Activated T-cell treated with anti-CD3 and anti-CD28 coated beads, Interleukin-2, amount 50 U/mL, for 72 hours (primary cell): ENCODE data around the gene VTCN1. TPM values are rescaled to one million over a fixed set of nuclear protein-coding genes. Genes with fewer than 3 reads are reported as not detected.
"Not testable (repeated sequence)": the region's sequence is repeated elsewhere in the genome, so short reads cannot be mapped to it uniquely, and the experiment has no call there.

Experiments used
- ATAC-seq, 2 donors: fragments of 150-1000 bp; cut with Tn5 transposase; replicated peaks in 1 of 2; 2 replicates each; pipeline ENCODE4 v1.10.0; 2021; ENCODE audit warnings: moderate library complexity in 2 of 2, mild to moderate bottlenecking in 1 of 2
- DNase-seq, 2 donors: peaks; one replicate each; pipeline ENCODE4 v3.0.0; 2021 to 2022; ENCODE audit warnings: mixed read lengths in 1 of 2
- H3K27ac Mint-ChIP-seq: one replicate; pipeline ENCODE4 v1.8.0; 2022; ENCODE audit warnings: mild to moderate bottlenecking, moderate library complexity, mixed read lengths
- H3K27me3 Mint-ChIP-seq: one replicate; pipeline ENCODE4 v1.8.0; 2022; ENCODE audit warnings: low read depth, mixed read lengths
- H3K36me3 Mint-ChIP-seq, 2 donors: one replicate each; pipeline ENCODE4 v1.8.0; 2022; ENCODE audit warnings: mixed read lengths in 2 of 2, mild to moderate bottlenecking in 1 of 2; ENCODE audit not compliant: insufficient read depth in 2 of 2
- H3K4me1 Mint-ChIP-seq: one replicate; pipeline ENCODE4 v1.8.0; 2022; ENCODE audit warnings: low read depth, mixed read lengths
- H3K4me3 Mint-ChIP-seq, 2 donors: one replicate each; pipeline ENCODE4 v1.8.0; 2022; ENCODE audit warnings: mild to moderate bottlenecking in 2 of 2, mixed read lengths in 2 of 2, moderate library complexity in 2 of 2
- H3K9me3 Mint-ChIP-seq, 2 donors: one replicate each; pipeline ENCODE4 v1.8.0; 2022; ENCODE audit warnings: mixed read lengths in 2 of 2
- total RNA-seq, 2 donors: library from RNA; stranded (reverse); gene quantifications; one replicate each; pipeline ENCODE4 v1.2.3, GENCODE V29; 2022

VTCN1 gene
- total RNA-seq, 2 donors from 2014 or later = not detected

GRCh38 chr1:117112047-117112717, 98.5 kb downstream of the VTCN1 start:
- no peak overlapping the region for H3K27ac Mint-ChIP-seq
- no peak overlapping the region for H3K4me3 Mint-ChIP-seq
- H3K9me3 Mint-ChIP-seq = no peaks in the 10 kb centered on the region
- H3K27me3 Mint-ChIP-seq = no peaks in the 10 kb centered on the region
- H3K36me3 Mint-ChIP-seq = peaks cover 0 to 3% of the 10 kb centered on the region in 2 donors
- ATAC-seq (no peak), DNase-seq (no peak)
- peaks cover 17% of the 10 kb centered on the region for H3K4me1 Mint-ChIP-seq

- peaks cover 2 to 8% of the 10 kb centered on the region in 2 donors for H3K36me3 Mint-ChIP-seq
- no peak overlapping the region for H3K4me3 Mint-ChIP-seq
- peaks cover 17% of the 10 kb centered on the region for H3K4me1 Mint-ChIP-seq
- no peaks in the 10 kb centered on the region for H3K9me3 Mint-ChIP-seq
- H3K27ac Mint-ChIP-seq = no peak overlapping the region
- no peaks in the 10 kb centered on the region for H3K27me3 Mint-ChIP-seq
- ATAC-seq (no peak), DNase-seq (no peak)
Observed at GRCh38 chr1:117110774-117111173, 100.0 kb downstream of the VTCN1 start.

- H3K36me3 Mint-ChIP-seq = peaks cover 4 to 16% of the 10 kb centered on the region in 2 donors
- H3K9me3 Mint-ChIP-seq = no peaks in the 10 kb centered on the region
- H3K27ac Mint-ChIP-seq = no peak overlapping the region
- no peaks in the 10 kb centered on the region for H3K27me3 Mint-ChIP-seq
- ATAC-seq (no peak), DNase-seq (no peak)
- H3K4me1 Mint-ChIP-seq = peaks cover 17% of the 10 kb centered on the region
- H3K4me3 Mint-ChIP-seq = no peak overlapping the region
Observed at GRCh38 chr1:117107364-117107763, 103.4 kb downstream of the VTCN1 start.

GRCh38 chr1:117106478-117106877, 104.2 kb downstream of the VTCN1 start:
- Mint-ChIP-seq H3K27ac (no peak overlapping the region), H3K9me3 (no peaks in the 10 kb centered on the region), H3K4me3 (no peak overlapping the region), H3K27me3 (no peaks in the 10 kb centered on the region), H3K4me1 (peaks cover 17% of the 10 kb centered on the region), H3K36me3 (peaks cover 7 to 19% of the 10 kb centered on the region in 2 donors)
- peak; percentile 71 to 87 for ATAC-seq
- DNase-seq = peak in 1 of 2 donors; percentile 15

- H3K4me1 Mint-ChIP-seq = peaks cover 15% of the 10 kb centered on the region
Observed at GRCh38 chr1:117105722-117106121, 105.0 kb downstream of the VTCN1 start.

GRCh38 chr1:117104986-117105385, 105.7 kb downstream of the VTCN1 start:
- no peaks in the 10 kb centered on the region for H3K27me3 Mint-ChIP-seq
- no peak for ATAC-seq
- H3K27ac Mint-ChIP-seq = no peak overlapping the region
- H3K4me1 Mint-ChIP-seq = peaks cover 11% of the 10 kb centered on the region
- no peaks in the 10 kb centered on the region for H3K9me3 Mint-ChIP-seq
- H3K36me3 Mint-ChIP-seq = peaks cover 12 to 31% of the 10 kb centered on the region in 2 donors
- no peak for DNase-seq
- H3K4me3 Mint-ChIP-seq = no peak overlapping the region

More at GRCh38 chr1:117105722-117106121, 105.0 kb downstream of the VTCN1 start:
- DNase-seq (no peak), ATAC-seq (no peak)
- H3K4me3 Mint-ChIP-seq = no peak overlapping the region
- H3K27ac Mint-ChIP-seq = no peak overlapping the region
- H3K9me3 Mint-ChIP-seq = no peaks in the 10 kb centered on the region
- H3K36me3 Mint-ChIP-seq = peaks cover 7 to 24% of the 10 kb centered on the region in 2 donors
- H3K27me3 Mint-ChIP-seq = no peaks in the 10 kb centered on the region

GRCh38 chr1:117101858-117102257, 108.9 kb downstream of the VTCN1 start:
- H3K9me3 Mint-ChIP-seq, H3K27ac Mint-ChIP-seq, H3K4me1 Mint-ChIP-seq, ATAC-seq, DNase-seq, H3K4me3 Mint-ChIP-seq, H3K27me3 Mint-ChIP-seq: not testable (repeated sequence)
- H3K36me3 Mint-ChIP-seq = peaks cover 18 to 38% of the 10 kb centered on the region in 2 donors

- Mint-ChIP-seq H3K4me1 (no peaks in the 10 kb centered on the region), H3K36me3 (peaks cover 20 to 42% of the 10 kb centered on the region in 2 donors), H3K4me3 (no peak overlapping the region), H3K9me3 (no peaks in the 10 kb centered on the region), H3K27me3 (no peaks in the 10 kb centered on the region), H3K27ac (no peak overlapping the region)
- DNase-seq (no peak), ATAC-seq (no peak)
Observed at GRCh38 chr1:117101334-117101733, 109.4 kb downstream of the VTCN1 start.

- H3K36me3 Mint-ChIP-seq = peaks cover 23 to 46% of the 10 kb centered on the region in 2 donors
Observed at GRCh38 chr1:117098287-117098890, 112.3 kb downstream of the VTCN1 start.

GRCh38 chr1:117097443-117097842, 113.3 kb downstream of the VTCN1 start:
- DNase-seq = no peak

More at GRCh38 chr1:117098287-117098890, 112.3 kb downstream of the VTCN1 start:
- no peak for ATAC-seq
- Mint-ChIP-seq H3K27me3 (no peaks in the 10 kb centered on the region), H3K9me3 (no peaks in the 10 kb centered on the region), H3K4me1 (peaks cover 11% of the 10 kb centered on the region), H3K4me3 (no peak overlapping the region), H3K27ac (no peak overlapping the region)
- DNase-seq = no peak

GRCh38 chr1:117096951-117097408, 113.7 kb downstream of the VTCN1 start:
- no peak for DNase-seq
- H3K36me3 Mint-ChIP-seq = peaks cover 18 to 49% of the 10 kb centered on the region in 2 donors
- H3K4me3 Mint-ChIP-seq = no peak overlapping the region
- no peaks in the 10 kb centered on the region for H3K27me3 Mint-ChIP-seq
- H3K9me3 Mint-ChIP-seq = no peaks in the 10 kb centered on the region
- peaks cover 24% of the 10 kb centered on the region for H3K4me1 Mint-ChIP-seq
- peak overlapping the region; percentile 31 for H3K27ac Mint-ChIP-seq
- ATAC-seq = no peak

More at GRCh38 chr1:117097443-117097842, 113.3 kb downstream of the VTCN1 start:
- Mint-ChIP-seq H3K9me3 (no peaks in the 10 kb centered on the region), H3K4me3 (no peak overlapping the region), H3K4me1 (peaks cover 20% of the 10 kb centered on the region), H3K36me3 (peaks cover 20 to 49% of the 10 kb centered on the region in 2 donors), H3K27ac (no peak overlapping the region), H3K27me3 (no peaks in the 10 kb centered on the region)
- ATAC-seq = no peak

- DNase-seq = no peak
- H3K27me3 Mint-ChIP-seq = no peaks in the 10 kb centered on the region
- H3K4me3 Mint-ChIP-seq = no peak overlapping the region
- ATAC-seq = no peak
- H3K4me1 Mint-ChIP-seq = peaks cover 29% of the 10 kb centered on the region
- H3K27ac Mint-ChIP-seq = no peak overlapping the region
- peaks cover 25 to 53% of the 10 kb centered on the region in 2 donors for H3K36me3 Mint-ChIP-seq
- H3K9me3 Mint-ChIP-seq = no peaks in the 10 kb centered on the region
Observed at GRCh38 chr1:117094841-117095604, 115.7 kb downstream of the VTCN1 start.
